HL-60 (cell line): ENCODE data around the gene SLC7A10.

Source experiments
- DNase-seq, 2 experiments: peaks; one replicate each; pipeline ENCODE4 v3.0.0-alpha.2; 2010 to 2020; ENCODE audit warnings: low read depth in 1 of 2, low spot score in 1 of 2
- H3K27ac ChIP-seq: fragments of 250-450 bp; sonication (Bioruptor Pico); replicated peaks from 2 replicates; pipeline ENCODE4 v1.5.1; 2020; ENCODE audit warnings: mild to moderate bottlenecking, moderate library complexity
- H3K27me3 ChIP-seq: fragments of 250-450 bp; sonication (Bioruptor Pico); 2 replicates; pipeline ENCODE4 v1.5.1; 2021; ENCODE audit warnings: mild to moderate bottlenecking, moderate library complexity; ENCODE audit not compliant: insufficient read depth, poor library complexity, severe bottlenecking
- H3K4me3 ChIP-seq: replicated peaks from 2 replicates; pipeline ENCODE4 v1.5.1; 2011; ENCODE audit warnings: mild to moderate bottlenecking, control low read depth, low read length; ENCODE audit not compliant: insufficient read depth
- CTCF ChIP-seq: IDR thresholded peaks from one replicate; pipeline ENCODE4 v1.5.1; 2011; ENCODE audit warnings: low read length, control low read depth, inconsistent platforms; ENCODE audit not compliant: insufficient read depth
- GABPA ChIP-seq: IDR thresholded peaks from 2 replicates; pipeline ENCODE4 v1.6.1; 2012; ENCODE audit warnings: low read depth
- POLR2AphosphoS5 ChIP-seq: IDR thresholded peaks from 2 replicates; pipeline ENCODE4 v1.6.1; 2012; ENCODE audit warnings: low read depth
- REST ChIP-seq: IDR thresholded peaks from 2 replicates; pipeline ENCODE4 v1.6.1; 2012; ENCODE audit warnings: low read depth; ENCODE audit not compliant: insufficient replicate concordance
- SPI1 ChIP-seq: IDR thresholded peaks from 2 replicates; pipeline ENCODE4 v1.6.1; 2012; ENCODE audit warnings: low read depth, mild to moderate bottlenecking, borderline replicate concordance

SLC7A10 gene

GRCh38 chr19:33246709-33247440 lies 21.2 kb upstream of the SLC7A10 start:
- TF ChIP-seq POLR2AphosphoS5 (no peak), SPI1 (no peak), REST (no peak), GABPA (no peak), CTCF (no peak)
- DNase-seq = no peak
- Histone ChIP-seq H3K27ac (no peak overlapping the region), H3K4me3 (no peak overlapping the region), H3K27me3 (no peaks in the 10 kb centered on the region)

- Histone ChIP-seq H3K4me3 (no peak overlapping the region), H3K27me3 (no peaks in the 10 kb centered on the region), H3K27ac (no peak overlapping the region)
- TF ChIP-seq CTCF (peak; percentile 60), GABPA (no peak)
- peak in 1 of 2 experiments; percentile 42 for DNase-seq
Measured at GRCh38 chr19:33245948-33246708, 20.5 kb upstream of the SLC7A10 start.

GRCh38 chr19:33242911-33243310 lies 17.3 kb upstream of the SLC7A10 start:
- Histone ChIP-seq H3K27ac (no peak overlapping the region), H3K4me3 (no peak overlapping the region), H3K27me3 (no peaks in the 10 kb centered on the region)
- no peak for TF ChIP-seq CTCF
- TF ChIP-seq GABPA = no peak
- TF ChIP-seq REST = no peak
- no peak for TF ChIP-seq SPI1
- TF ChIP-seq POLR2AphosphoS5 = no peak
- DNase-seq = no peak
